Measurements from ENCODE around the gene PLPP2. TPM values are rescaled to one million over a fixed set of nuclear protein-coding genes. Genes with fewer than 3 reads are reported as not detected.
A peak's percentile ranks its signal among the peaks of the same experiment; 100 is the strongest.

Gene PLPP2
- total and polyA plus RNA-seq, 9 of the 15 experiments (the other 6 are each of a cell fraction or from before 2014, with no cell fraction given): 0.51 to 4.4 (median 2.2) TPM; not detected in 1

- TF ChIP-seq PHF20 (IDR thresholded peaks at IDR 0.05; ENCODE audit: partially characterized antibody) (no peak), SIN3B (IDR thresholded peaks at IDR 0.05; ENCODE audit: low read depth) (no peak), FOXK2 (conservative IDR thresholded peaks at IDR 0.05 in 1 of 2, IDR thresholded peaks at IDR 0.05 in 1 of 2; ENCODE audit: low read depth in 2 of 2) (no peak), POLR2G (IDR thresholded peaks at IDR 0.05; ENCODE audit: low read depth, low read length) (0 out of 2 replicates have a peak, but pooled peaks have one; percentile 28)
These were observed 20.6 kb upstream of the PLPP2 start (continued) for GRCh38 chr19:311813-312261.

- Histone ChIP-seq H4K20me1 (replicated peaks; ENCODE audit: control insufficient read depth, insufficient read depth, low read length) (no peaks in the 10 kb centered on the region), H2AFZ (ENCODE audit: low read depth, low read length) (no peak overlapping the region), H3K36me3 (ENCODE audit: control insufficient read depth, insufficient read depth, low read length) (peaks cover 76% of the 10 kb centered on the region; the same call in 2 of the 3 replicates), H3K9ac (ENCODE audit: insufficient read depth in 1 of 2, low read depth in 2 of 2, low read length in 2 of 2) (no peak overlapping the region), H3K4me2 (ENCODE audit: insufficient read depth, low read length) (no peak overlapping the region), H3K4me1 (replicated peaks in 1 of 2; ENCODE audit: control insufficient read depth in 2 of 2, insufficient read depth in 2 of 2, low read length in 2 of 2) (peaks cover 0 to 22% of the 10 kb centered on the region in 2 experiments; a peak in 2 of 5 replicates), H3K27ac (ENCODE audit: extremely low read depth, low read depth, low read length) (no peak overlapping the region), H3K79me2 (ENCODE audit: control insufficient read depth, insufficient read depth, low read length) (peaks cover 13% of the 10 kb centered on the region; the same call in 2 of the 3 replicates), H3K9me1 (ENCODE audit: control insufficient read depth, insufficient read depth, low read length) (peaks cover 4% of the 10 kb centered on the region), H3K4me3 (no peak overlapping the region), H3K27me3 (ENCODE audit: control insufficient read depth in 2 of 2, insufficient read depth in 2 of 2, low read length in 2 of 2) (no peaks in the 10 kb centered on the region), H3K9me3 (replicated peaks; ENCODE audit: control insufficient read depth, insufficient read depth, low read depth, low read length) (no peaks in the 10 kb centered on the region)
- intact Hi-C loops (cut with micrococcal nuclease): no loop called here
- no peak; the same call in 2 of the 3 replicates for ATAC-seq
- ChIA-PET CTCF (ENCODE audit: low intra/inter-chr PET ratio) (no interaction called here), POLR2A (interaction anchor here (1.1 to 1.5 kb wide), 2 partner anchors 9 to 32 kb away, joined by 3 to 6 read pairs; no protein-coding TSS in a partner anchor)
- in situ Hi-C loops (cut with MboI): no loop called here
- DNase-seq (ENCODE audit: extremely low read depth in 1 of 4, low spot score in 3 of 4): no peak
- no peak for FAIRE-seq
- TF ChIP-seq SFPQ (IDR thresholded peaks at IDR 0.05; ENCODE audit: low read depth, low read length) (no peak), RBFOX2 (IDR thresholded peaks at IDR 0.05; ENCODE audit: low read depth, low read length) (no peak), RREB1 (CRISPR knock-in tag; IDR thresholded peaks at IDR 0.05) (no peak), SPI1 (IDR thresholded peaks at IDR 0.05; ENCODE audit: borderline replicate concordance, low read depth, low read length) (no peak), FOXK1 (CRISPR knock-in tag; IDR thresholded peaks at IDR 0.05; ENCODE audit: borderline replicate concordance) (no peak), BHLHE40 (IDR thresholded peaks at IDR 0.05; ENCODE audit: low read length) (no peak)
- WGBS (ENCODE audit: insufficient coverage, low coverage, missing lambda C conversion rate): 94% methylated on average over 16 of the region's 24 CpGs
- BruUV-seq (replicated peaks): no TSS peak
These were observed 19.7 kb upstream of the PLPP2 start for GRCh38 chr19:310781-311496.

All from K562 (cell line).